ENCODE measurements around the gene CCDC57.
"Not testable (repeated sequence)": the region's sequence is repeated elsewhere in the genome, so short reads cannot be mapped to it uniquely, and the experiment has no call there.

The CCDC57 gene

DNA sequence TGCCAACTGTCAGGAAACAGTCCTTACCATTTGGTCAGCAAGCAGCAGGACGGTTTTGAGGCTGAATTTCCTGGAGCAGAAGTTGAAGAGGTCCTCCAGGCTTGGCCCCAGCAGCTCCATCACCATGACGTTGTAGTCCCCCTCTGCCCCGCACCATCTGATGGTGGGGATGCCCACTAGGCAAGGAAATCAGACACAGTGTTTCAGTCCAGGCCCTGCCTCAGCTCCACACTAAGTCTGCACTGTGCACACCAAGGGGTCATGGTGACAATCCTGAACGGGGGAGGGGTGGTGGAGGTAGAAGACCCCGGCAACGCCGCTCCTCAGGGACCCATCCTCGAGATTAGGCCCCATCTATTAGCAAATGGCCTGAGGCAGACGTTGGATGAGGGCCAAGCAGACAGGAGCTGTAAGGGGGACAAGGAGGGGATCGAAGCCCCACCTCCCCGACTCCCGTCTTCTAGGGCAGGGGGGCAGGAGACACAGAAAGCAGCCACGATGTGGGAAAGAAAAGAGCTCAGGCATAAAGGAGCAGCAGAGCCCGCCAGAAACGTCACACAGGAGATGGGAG lies 42.8 kb upstream of the CCDC57 start:
- no peak for DNase-seq (ENCODE audit: extremely low read depth, low read depth)
- TF ChIP-seq, protein P1, sequence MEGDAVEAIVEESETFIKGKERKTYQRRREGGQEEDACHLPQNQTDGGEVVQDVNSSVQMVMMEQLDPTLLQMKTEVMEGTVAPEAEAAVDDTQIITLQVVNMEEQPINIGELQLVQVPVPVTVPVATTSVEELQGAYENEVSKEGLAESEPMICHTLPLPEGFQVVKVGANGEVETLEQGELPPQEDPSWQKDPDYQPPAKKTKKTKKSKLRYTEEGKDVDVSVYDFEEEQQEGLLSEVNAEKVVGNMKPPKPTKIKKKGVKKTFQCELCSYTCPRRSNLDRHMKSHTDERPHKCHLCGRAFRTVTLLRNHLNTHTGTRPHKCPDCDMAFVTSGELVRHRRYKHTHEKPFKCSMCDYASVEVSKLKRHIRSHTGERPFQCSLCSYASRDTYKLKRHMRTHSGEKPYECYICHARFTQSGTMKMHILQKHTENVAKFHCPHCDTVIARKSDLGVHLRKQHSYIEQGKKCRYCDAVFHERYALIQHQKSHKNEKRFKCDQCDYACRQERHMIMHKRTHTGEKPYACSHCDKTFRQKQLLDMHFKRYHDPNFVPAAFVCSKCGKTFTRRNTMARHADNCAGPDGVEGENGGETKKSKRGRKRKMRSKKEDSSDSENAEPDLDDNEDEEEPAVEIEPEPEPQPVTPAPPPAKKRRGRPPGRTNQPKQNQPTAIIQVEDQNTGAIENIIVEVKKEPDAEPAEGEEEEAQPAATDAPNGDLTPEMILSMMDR (IDR thresholded peaks at IDR 0.05; ENCODE audit: low read depth, low read length) = no peak

DNA sequence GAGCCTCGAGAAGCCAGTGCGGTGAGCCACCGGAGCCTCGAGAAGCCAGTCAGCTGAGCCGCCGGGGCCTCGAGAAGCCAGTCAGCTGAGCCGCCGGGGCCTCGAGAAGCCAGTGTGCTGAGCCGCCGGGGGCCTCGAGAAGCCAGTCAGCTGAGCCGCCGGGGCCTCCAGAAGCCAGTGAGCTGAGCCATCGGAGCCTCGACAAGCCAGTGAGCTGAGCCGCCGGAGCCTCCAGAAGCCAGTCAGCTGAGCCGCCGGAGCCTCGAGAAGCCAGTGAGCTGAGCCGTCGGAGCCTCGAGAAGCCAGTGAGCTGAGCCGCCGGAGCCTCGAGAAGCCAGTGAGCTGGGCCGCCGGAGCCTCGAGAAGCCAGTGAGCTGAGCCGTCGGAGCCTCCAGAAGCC lies 42.1 kb upstream of the CCDC57 start:
- DNase-seq (ENCODE audit: extremely low read depth, low read depth) = not testable (repeated sequence)

DNA sequence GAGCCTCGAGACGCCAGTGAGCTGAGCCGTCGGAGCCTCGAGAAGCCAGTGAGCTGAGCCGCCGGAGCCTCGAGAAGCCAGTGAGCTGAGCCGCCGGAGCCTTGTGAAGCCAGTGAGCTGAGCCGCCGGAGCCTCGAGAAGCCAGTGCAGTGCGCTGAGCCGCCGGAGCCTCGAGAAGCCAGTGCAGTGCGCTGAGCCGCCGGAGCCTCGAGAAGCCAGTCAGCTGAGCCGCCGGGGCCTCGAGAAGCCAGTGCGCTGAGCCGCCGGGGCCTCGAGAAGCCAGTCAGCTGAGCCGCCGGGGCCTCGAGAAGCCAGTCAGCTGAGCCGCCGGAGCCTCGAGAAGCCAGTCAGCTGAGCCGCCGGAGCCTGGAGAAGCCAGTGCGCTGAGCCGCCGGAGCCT lies 41.5 kb upstream of the CCDC57 start:
- not testable (repeated sequence) for DNase-seq (ENCODE audit: extremely low read depth, low read depth)

DNA sequence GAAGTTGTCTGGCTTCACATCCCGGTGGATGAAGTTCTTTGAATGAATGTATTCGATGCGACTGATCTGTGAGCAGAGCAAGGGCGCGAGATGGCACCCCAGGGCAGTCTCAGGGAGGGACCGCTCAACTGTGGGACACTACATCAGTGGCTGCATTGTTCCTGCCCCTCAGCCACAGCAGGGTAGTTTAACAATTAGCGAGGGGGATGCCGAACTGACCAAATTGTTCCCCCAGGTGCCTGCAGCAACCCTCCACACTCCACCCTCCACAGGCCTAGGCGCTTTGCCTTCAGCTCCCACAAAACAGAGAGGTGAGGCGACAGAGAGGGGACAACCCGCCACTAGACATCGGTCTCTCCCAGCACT lies 40.5 kb upstream of the CCDC57 start:
- no peak for DNase-seq (ENCODE audit: extremely low read depth, low read depth)
- TF ChIP-seq, protein P1 (IDR thresholded peaks at IDR 0.05; ENCODE audit: low read depth, low read length) = no peak

DNA sequence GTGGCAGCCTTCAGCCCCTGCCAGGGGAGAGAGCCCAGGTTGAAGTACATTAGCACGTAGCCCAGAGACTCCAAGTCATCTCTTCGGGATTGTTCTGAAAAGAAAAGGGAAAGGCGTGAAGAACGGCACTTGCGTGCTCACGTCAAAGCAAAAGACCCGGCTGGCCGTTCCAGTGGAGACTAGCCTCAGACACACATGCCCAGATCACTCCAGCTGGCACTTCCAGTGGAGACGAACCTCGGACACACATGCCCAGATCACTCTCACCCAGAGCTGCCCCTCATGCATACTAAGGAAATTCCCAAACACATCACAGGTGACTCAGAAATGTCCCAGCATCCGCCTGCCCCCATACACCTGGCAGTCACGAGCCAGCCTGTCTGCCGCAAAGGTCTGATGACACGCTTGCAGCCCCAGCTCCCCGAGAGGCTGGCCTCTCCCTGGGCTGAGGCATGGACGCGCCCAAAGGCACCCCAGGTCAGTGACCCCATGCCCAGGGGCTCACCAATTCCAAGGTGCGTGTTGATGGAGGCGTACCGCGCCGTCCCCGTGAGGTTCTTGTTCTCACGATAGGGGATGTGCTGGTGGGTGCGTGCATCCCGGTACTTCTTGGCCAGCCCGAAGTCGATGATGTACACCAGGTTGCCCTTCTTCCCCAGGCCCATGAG lies 40.0 kb upstream of the CCDC57 start:
- TF ChIP-seq, protein P1 (IDR thresholded peaks at IDR 0.05; ENCODE audit: low read depth, low read length) = no peak
- DNase-seq (ENCODE audit: extremely low read depth, low read depth) = no peak

DNA sequence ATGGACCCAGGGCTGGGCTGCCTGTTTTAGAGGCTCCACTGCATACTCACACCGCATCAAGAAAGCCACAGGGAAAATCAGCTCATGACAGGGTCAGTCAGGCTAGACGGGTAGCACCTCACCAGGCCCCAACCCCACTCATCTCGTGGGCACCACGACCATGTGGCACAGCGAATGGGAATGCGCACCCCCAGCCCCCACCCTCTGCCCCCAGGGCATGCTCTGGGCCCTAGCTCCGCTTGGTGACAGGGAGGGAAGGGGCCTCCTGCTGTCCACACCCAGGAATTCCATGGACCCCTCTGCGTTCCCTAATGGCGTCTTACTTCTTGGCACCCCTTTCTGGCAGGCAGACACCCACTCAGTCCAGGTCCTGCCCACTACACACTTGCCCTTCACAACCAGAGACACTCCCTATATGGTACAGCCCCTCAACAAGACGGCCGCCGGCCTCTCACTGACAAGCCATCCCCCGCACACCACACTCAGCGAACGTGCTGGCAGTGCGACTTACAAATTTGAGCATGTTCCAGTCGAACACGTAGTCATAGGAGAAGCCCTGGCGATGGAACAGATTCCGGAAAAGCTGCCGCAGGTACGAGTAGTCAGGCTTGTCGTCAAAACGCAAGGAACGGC lies 38.3 kb upstream of the CCDC57 start:
- no peak for DNase-seq (ENCODE audit: extremely low read depth, low read depth)
- TF ChIP-seq, protein P1 (IDR thresholded peaks at IDR 0.05; ENCODE audit: low read depth, low read length) = no peak

DNA sequence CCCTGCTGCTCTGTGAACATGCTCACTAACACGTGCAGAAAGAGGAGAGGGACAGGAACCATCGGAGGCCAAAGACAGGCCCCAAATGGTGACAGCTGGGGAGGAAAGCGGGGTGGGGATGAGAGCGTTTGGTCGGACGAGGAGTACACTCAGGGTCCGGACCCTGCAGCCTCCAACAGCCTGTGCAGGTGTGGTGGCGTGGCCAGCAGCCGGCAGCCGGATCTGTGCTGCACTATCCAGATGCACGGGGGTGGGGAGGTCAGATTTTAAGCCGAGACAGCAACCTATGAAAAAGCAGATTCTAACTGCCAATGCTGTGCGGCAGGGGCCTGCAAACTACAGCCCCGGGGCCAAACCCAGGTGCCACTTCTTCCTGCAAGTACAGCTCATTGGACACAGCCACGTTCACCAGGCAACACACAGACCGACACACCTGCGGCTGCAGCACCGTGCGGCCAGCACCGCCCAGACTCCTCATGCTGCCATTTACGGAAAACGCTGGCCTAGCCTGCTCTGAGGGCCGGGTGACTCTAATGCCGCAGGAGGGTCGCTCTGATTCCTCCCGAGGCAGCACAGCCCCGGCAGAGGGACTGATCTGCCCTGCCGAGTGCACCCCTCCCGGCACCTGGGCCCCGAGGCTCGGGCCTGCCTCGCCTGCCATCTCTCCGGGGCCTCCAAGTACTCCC lies 37.4 kb upstream of the CCDC57 start:
- DNase-seq (ENCODE audit: extremely low read depth, low read depth) = no peak
- TF ChIP-seq, protein P1 (IDR thresholded peaks at IDR 0.05; ENCODE audit: low read depth, low read length) = no peak
